ENCODE measurements around the gene FOXP3.

DNA sequence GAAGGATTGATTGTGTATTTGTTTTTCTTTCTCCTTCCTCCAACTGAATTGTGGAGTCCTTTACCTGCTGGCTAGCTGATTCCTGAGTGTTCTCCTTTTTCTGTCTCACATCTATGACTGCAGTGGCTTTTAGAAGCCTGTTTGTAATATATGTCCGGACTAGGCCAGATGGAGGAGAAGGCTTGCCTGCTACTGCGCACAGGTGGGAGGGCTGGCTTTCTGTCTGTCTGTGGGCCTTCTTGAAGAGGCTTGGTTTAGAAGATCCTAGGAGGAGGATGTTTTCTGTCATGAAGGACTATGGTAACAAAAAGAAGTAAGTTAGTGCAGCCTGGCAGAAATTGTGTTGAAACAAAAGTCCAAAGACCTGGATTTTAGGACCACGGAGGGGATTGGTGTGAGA, 13.6 kb upstream of the FOXP3 start:
- TF ChIP-seq, protein P1, sequence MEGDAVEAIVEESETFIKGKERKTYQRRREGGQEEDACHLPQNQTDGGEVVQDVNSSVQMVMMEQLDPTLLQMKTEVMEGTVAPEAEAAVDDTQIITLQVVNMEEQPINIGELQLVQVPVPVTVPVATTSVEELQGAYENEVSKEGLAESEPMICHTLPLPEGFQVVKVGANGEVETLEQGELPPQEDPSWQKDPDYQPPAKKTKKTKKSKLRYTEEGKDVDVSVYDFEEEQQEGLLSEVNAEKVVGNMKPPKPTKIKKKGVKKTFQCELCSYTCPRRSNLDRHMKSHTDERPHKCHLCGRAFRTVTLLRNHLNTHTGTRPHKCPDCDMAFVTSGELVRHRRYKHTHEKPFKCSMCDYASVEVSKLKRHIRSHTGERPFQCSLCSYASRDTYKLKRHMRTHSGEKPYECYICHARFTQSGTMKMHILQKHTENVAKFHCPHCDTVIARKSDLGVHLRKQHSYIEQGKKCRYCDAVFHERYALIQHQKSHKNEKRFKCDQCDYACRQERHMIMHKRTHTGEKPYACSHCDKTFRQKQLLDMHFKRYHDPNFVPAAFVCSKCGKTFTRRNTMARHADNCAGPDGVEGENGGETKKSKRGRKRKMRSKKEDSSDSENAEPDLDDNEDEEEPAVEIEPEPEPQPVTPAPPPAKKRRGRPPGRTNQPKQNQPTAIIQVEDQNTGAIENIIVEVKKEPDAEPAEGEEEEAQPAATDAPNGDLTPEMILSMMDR (IDR thresholded peaks at IDR 0.05) = no peak
- no peak for TF ChIP-seq POLR2AphosphoS5 (IDR thresholded peaks at IDR 0.05; ENCODE audit: low read depth, low read length)
- TF ChIP-seq TCF7L2 (IDR thresholded peaks at IDR 0.05; ENCODE audit: low read depth, low read length) = no peak
